ENCODE results near the gene CERS3. TPM values are rescaled to one million over a fixed set of nuclear protein-coding genes. Genes with fewer than 3 reads are reported as not detected.

The CERS3 gene
- polyA plus RNA-seq, 3 donors: 0.04 TPM; not detected in 2

- Histone ChIP-seq H3K36me3 (replicated peaks in 1 of 2; ENCODE audit: control insufficient read depth in 1 of 2, insufficient read depth in 2 of 2, low read length in 2 of 2) (no peaks in the 10 kb centered on the region), H4K20me1 (ENCODE audit: insufficient read depth, low read length) (no peaks in the 10 kb centered on the region), H3K9me3 (replicated peaks in 1 of 2; ENCODE audit: control insufficient read depth in 1 of 2, insufficient read depth in 1 of 2, low read length in 2 of 2) (peaks cover 15 to 20% of the 10 kb centered on the region in 2 donors), H3K27ac (ENCODE audit: low read depth in 1 of 2, low read length in 2 of 2) (no peak overlapping the region), H3K4me3 (replicated peaks in 1 of 3; ENCODE audit: low read depth in 2 of 3, low read length in 3 of 3) (no peak overlapping the region), H3K4me1 (ENCODE audit: control insufficient read depth in 1 of 2, insufficient read depth in 2 of 2, low read length in 2 of 2) (no peaks in the 10 kb centered on the region), H3K27me3 (ENCODE audit: control insufficient read depth in 2 of 2, insufficient read depth in 2 of 2, low read length in 2 of 2) (peaks cover 0 to 2% of the 10 kb centered on the region in 2 donors), H3K4me2 (replicated peaks; ENCODE audit: extremely low read depth, low read length, poor library complexity, severe bottlenecking) (no peak overlapping the region), H3K79me2 (ENCODE audit: insufficient read depth, low read length) (no peaks in the 10 kb centered on the region), H3K9ac (ENCODE audit: insufficient read depth, low read length, poor library complexity, severe bottlenecking) (no peak overlapping the region), H2AFZ (ENCODE audit: insufficient read depth, low read depth, low read length, poor library complexity, severe bottlenecking) (no peak overlapping the region)
- Mint-ChIP-seq H3K27ac (no peak overlapping the region), H3K27me3 (ENCODE audit: low read depth in 3 of 3) (peaks cover 4 to 16% (median 11%) of the 10 kb centered on the region in 3 donors), H3K36me3 (no peaks in the 10 kb centered on the region), H3K9me3 (peaks cover 10 to 26% (median 23%) of the 10 kb centered on the region in 7 donors), H3K4me3 (no peak overlapping the region), H3K4me1 (no peaks in the 10 kb centered on the region)
- intact Hi-C loops (cut with micrococcal nuclease): no loop called here
- DNase-seq: no peak
- WGBS (ENCODE audit: insufficient coverage): 97% methylated on average over 9 of the region's 10 CpGs
- TF ChIP-seq, protein P1, sequence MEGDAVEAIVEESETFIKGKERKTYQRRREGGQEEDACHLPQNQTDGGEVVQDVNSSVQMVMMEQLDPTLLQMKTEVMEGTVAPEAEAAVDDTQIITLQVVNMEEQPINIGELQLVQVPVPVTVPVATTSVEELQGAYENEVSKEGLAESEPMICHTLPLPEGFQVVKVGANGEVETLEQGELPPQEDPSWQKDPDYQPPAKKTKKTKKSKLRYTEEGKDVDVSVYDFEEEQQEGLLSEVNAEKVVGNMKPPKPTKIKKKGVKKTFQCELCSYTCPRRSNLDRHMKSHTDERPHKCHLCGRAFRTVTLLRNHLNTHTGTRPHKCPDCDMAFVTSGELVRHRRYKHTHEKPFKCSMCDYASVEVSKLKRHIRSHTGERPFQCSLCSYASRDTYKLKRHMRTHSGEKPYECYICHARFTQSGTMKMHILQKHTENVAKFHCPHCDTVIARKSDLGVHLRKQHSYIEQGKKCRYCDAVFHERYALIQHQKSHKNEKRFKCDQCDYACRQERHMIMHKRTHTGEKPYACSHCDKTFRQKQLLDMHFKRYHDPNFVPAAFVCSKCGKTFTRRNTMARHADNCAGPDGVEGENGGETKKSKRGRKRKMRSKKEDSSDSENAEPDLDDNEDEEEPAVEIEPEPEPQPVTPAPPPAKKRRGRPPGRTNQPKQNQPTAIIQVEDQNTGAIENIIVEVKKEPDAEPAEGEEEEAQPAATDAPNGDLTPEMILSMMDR (IDR thresholded peaks at IDR 0.05): no peak
These were observed 101.8 kb downstream of the CERS3 start for GRCh38 chr15:100426937-100427336.

DNA sequence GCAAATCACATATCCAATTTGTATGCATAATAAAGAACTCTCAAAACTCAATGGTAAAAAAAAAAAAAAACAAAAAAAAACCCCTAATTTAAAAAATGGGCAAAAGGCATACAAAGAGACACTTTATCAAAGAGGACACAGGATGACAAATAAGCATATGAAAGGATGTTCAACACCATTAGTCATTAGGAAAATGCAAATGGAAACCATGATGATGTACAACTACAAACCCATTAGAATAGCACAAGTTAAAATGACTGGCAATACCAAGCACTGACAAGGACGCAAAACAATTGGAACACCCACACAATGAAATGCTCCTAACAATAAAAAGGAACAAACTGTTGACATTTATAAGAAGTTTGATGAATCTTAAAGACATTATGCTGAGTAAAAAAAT, 123.6 kb downstream of the CERS3 start:
- Histone ChIP-seq H4K20me1 (ENCODE audit: insufficient read depth, low read length) (no peaks in the 10 kb centered on the region), H3K4me2 (replicated peaks; ENCODE audit: extremely low read depth, low read length, poor library complexity, severe bottlenecking) (no peak overlapping the region), H3K9ac (ENCODE audit: insufficient read depth, low read length, poor library complexity, severe bottlenecking) (no peak overlapping the region), H3K36me3 (replicated peaks in 1 of 2; ENCODE audit: control insufficient read depth in 1 of 2, insufficient read depth in 2 of 2, low read length in 2 of 2) (no peaks in the 10 kb centered on the region), H2AFZ (ENCODE audit: insufficient read depth, low read depth, low read length, poor library complexity, severe bottlenecking) (no peak overlapping the region), H3K4me1 (ENCODE audit: control insufficient read depth in 1 of 2, insufficient read depth in 2 of 2, low read length in 2 of 2) (no peaks in the 10 kb centered on the region), H3K79me2 (ENCODE audit: insufficient read depth, low read length) (no peaks in the 10 kb centered on the region), H3K9me3 (replicated peaks in 1 of 2; ENCODE audit: control insufficient read depth in 1 of 2, insufficient read depth in 1 of 2, low read length in 2 of 2) (peaks cover 6 to 9% of the 10 kb centered on the region in 2 donors), H3K4me3 (replicated peaks in 1 of 3; ENCODE audit: low read depth in 2 of 3, low read length in 3 of 3) (no peak overlapping the region), H3K27ac (ENCODE audit: low read depth in 1 of 2, low read length in 2 of 2) (no peak overlapping the region), H3K27me3 (ENCODE audit: control insufficient read depth in 2 of 2, insufficient read depth in 2 of 2, low read length in 2 of 2) (peaks cover 0 to 3% of the 10 kb centered on the region in 2 donors)
- H3K9me3 Mint-ChIP-seq: peaks cover 2 to 15% (median 12%) of the 10 kb centered on the region in 7 donors
- no peak overlapping the region for H3K4me3 Mint-ChIP-seq
- H3K27me3 Mint-ChIP-seq (ENCODE audit: low read depth in 3 of 3): peaks cover 5 to 27% (median 5%) of the 10 kb centered on the region in 3 donors
- no peaks in the 10 kb centered on the region for H3K4me1 Mint-ChIP-seq
- no CpG with 5 or more reads among the region's 1 CpG for WGBS (ENCODE audit: insufficient coverage)
- H3K27ac Mint-ChIP-seq: no peak overlapping the region
- no peaks in the 10 kb centered on the region for H3K36me3 Mint-ChIP-seq
- TF ChIP-seq, protein P1 (IDR thresholded peaks at IDR 0.05): no peak
- intact Hi-C loops (cut with micrococcal nuclease): no loop called here
- no peak for DNase-seq
